GM18505 (cell line): Measurements from ENCODE around the gene IGLON5.

ENCODE experiments used
- ATAC-seq: cut with Tn5 transposase; IDR thresholded peaks from one replicate; pipeline ENCODE4 v1.9.1; 2021; ENCODE audit not compliant: unreplicated experiment
- POLR2A ChIP-seq: IDR thresholded peaks from 4 replicates; pipeline ENCODE4 v1.6.1; 2011; ENCODE audit warnings: borderline replicate concordance; ENCODE audit not compliant: insufficient read depth, insufficient read length; ENCODE audit errors: extremely low read depth

IGLON5 gene

GRCh38 chr19:51366389-51367254 is 55.2 kb downstream of the IGLON5 start:
- peak; percentile 2 for ATAC-seq
- peak; percentile 78 for TF ChIP-seq POLR2A

- no peak for ATAC-seq
Observed at GRCh38 chr19:51367255-51367564, 55.8 kb downstream of the IGLON5 start.

GRCh38 chr19:51367565-51368365 is 56.3 kb downstream of the IGLON5 start:
- TF ChIP-seq POLR2A, result peak; percentile 73
- peak; percentile 67 for ATAC-seq

More at GRCh38 chr19:51367255-51367564, 55.8 kb downstream of the IGLON5 start:
- no peak for TF ChIP-seq POLR2A

GRCh38 chr19:51368366-51369282 is 57.2 kb downstream of the IGLON5 start, which contains the start of gene CLDND2:
TSS of gene CLDND2 (minus strand) at chr19:51369003. CDS start at chr19:51368577, 426 bp downstream.
- no peak for ATAC-seq
- no peak for TF ChIP-seq POLR2A

- ATAC-seq, result no peak
Observed at GRCh38 chr19:51370230-51370629, 58.8 kb downstream of the IGLON5 start.

GRCh38 chr19:51371186-51371690 is 59.8 kb downstream of the IGLON5 start:
- ATAC-seq, result no peak
- no peak for TF ChIP-seq POLR2A

More at GRCh38 chr19:51370230-51370629, 58.8 kb downstream of the IGLON5 start:
- TF ChIP-seq POLR2A, result no peak

GRCh38 chr19:51372021-51372648 is 60.7 kb downstream of the IGLON5 start:
- no peak for ATAC-seq
- TF ChIP-seq POLR2A, result no peak

GRCh38 chr19:51372649-51373504 is 61.4 kb downstream of the IGLON5 start, which contains the start of gene NKG7:
TSS of gene NKG7 (minus strand) at chr19:51372654. CDS start at chr19:51372535, 119 bp downstream.
- no peak for TF ChIP-seq POLR2A
- ATAC-seq, result no peak

GRCh38 chr19:51375504-51376221 is 64.2 kb downstream of the IGLON5 start:
- no peak for TF ChIP-seq POLR2A
- ATAC-seq, result no peak

GRCh38 chr19:51377422-51377821 is 66.0 kb downstream of the IGLON5 start:
- no peak for ATAC-seq
- no peak for TF ChIP-seq POLR2A

- no peak for TF ChIP-seq POLR2A
- ATAC-seq, result no peak
Observed at GRCh38 chr19:51380379-51380778, 68.9 kb downstream of the IGLON5 start.
